Fibroblast of lung (primary cell): ENCODE results near the gene CLIP1. TPM values are rescaled to one million over a fixed set of nuclear protein-coding genes. Genes with fewer than 3 reads are reported as not detected.

Experiments
- DNase-seq, 2 donors: peaks; one replicate each; pipeline versions ENCODE4 v3.0.0 to v3.0.0-alpha.2; 2010; ENCODE audit warnings: low read depth in 2 of 2
- H2AFZ ChIP-seq: 2 replicates; pipeline ENCODE4 v1.5.1; 2012; ENCODE audit warnings: low read length, control low read depth, inconsistent platforms
- H3K27ac ChIP-seq: 2 replicates; pipeline ENCODE4 v1.5.1; 2011; ENCODE audit warnings: low read length, control low read depth; ENCODE audit not compliant: insufficient read depth
- H3K27me3 ChIP-seq: 2 replicates; pipeline ENCODE4 v1.5.1; 2011; ENCODE audit warnings: mild to moderate bottlenecking, low read length; ENCODE audit not compliant: control insufficient read depth, insufficient read depth
- H3K36me3 ChIP-seq: 2 replicates; pipeline ENCODE4 v1.5.1; 2011; ENCODE audit warnings: low read length; ENCODE audit not compliant: control insufficient read depth, insufficient read depth
- H3K4me1 ChIP-seq: 2 replicates; pipeline ENCODE4 v1.5.1; 2011; ENCODE audit warnings: low read length; ENCODE audit not compliant: control insufficient read depth, insufficient read depth; ENCODE audit errors: extremely low read depth
- H3K4me2 ChIP-seq: 2 replicates; pipeline ENCODE4 v1.5.1; 2011; ENCODE audit warnings: low read length, control low read depth; ENCODE audit not compliant: insufficient read depth; ENCODE audit errors: extremely low read depth
- H3K4me3 ChIP-seq, 4 experiments: fragments of 200-600 bp in 1 of 4; sonication (generic) in 1 of 4; replicated peaks in 1 of 4; 2 replicates each; pipeline ENCODE4 v1.5.1; 2011 to 2016; ENCODE audit warnings: low read length in 4 of 4, low read depth in 3 of 4, mild to moderate bottlenecking in 3 of 4, control low read depth in 2 of 4, inconsistent platforms in 1 of 4, mixed read lengths in 1 of 4; ENCODE audit not compliant: insufficient read depth in 1 of 4; ENCODE audit errors: control extremely low read depth in 1 of 4
- H3K79me2 ChIP-seq: 2 replicates; pipeline ENCODE4 v1.5.1; 2012; ENCODE audit warnings: mild to moderate bottlenecking, low read length, inconsistent platforms; ENCODE audit not compliant: control insufficient read depth, insufficient read depth
- H3K9ac ChIP-seq: 2 replicates; pipeline ENCODE4 v1.5.1; 2011; ENCODE audit warnings: mild to moderate bottlenecking, low read length, control low read depth; ENCODE audit not compliant: insufficient read depth
- H3K9me3 ChIP-seq: 2 replicates; pipeline ENCODE4 v1.5.1; 2012; ENCODE audit warnings: low read depth, low read length; ENCODE audit not compliant: control insufficient read depth, insufficient read depth
- H4K20me1 ChIP-seq: 2 replicates; pipeline ENCODE4 v1.5.1; 2011; ENCODE audit warnings: low read length; ENCODE audit not compliant: control insufficient read depth, insufficient read depth; ENCODE audit errors: extremely low read depth
- CTCF ChIP-seq, 2 donors: IDR thresholded peaks in 1 of 2; conservative IDR thresholded peaks in 1 of 2; 1 replicate in 1 of 2; 2 replicates in 1 of 2; pipeline ENCODE4 v1.5.1; 2011 to 2012; ENCODE audit warnings: low read length in 2 of 2, control low read depth in 1 of 2, inconsistent platforms in 1 of 2, low read depth in 1 of 2, mild to moderate bottlenecking in 1 of 2
- EZH2 ChIP-seq: IDR thresholded peaks from 2 replicates; pipeline ENCODE4 v1.5.1; 2012; ENCODE audit warnings: low read length, control low read depth, mild to moderate bottlenecking; ENCODE audit errors: missing control alignments
- polyA plus RNA-seq, 2 donors: library from polyadenylated mRNA; depleted of rRNA in 1 of 2; stranded (reverse) in 1 of 2; unstranded in 1 of 2; fragments of >200 nt; gene quantifications; 2 replicates each; pipeline ENCODE4 v1.2.1, GENCODE V29; 2011 to 2012; ENCODE audit warnings: missing spikeins in 1 of 2
- total RNA-seq: library from RNA; depleted of rRNA; stranded (reverse); fragments of >200 nt; gene quantifications from 2 replicates; pipeline ENCODE4 v1.2.1, GENCODE V29; 2014

The CLIP1 gene
- total and polyA plus RNA-seq, 2 donors (not counting 1 experiment from before 2014, with no cell fraction given), result 75.5 to 147 TPM

GRCh38 chr12:122244565-122245371 is 177.7 kb downstream of the CLIP1 start:
- Histone ChIP-seq H3K79me2 (no peaks in the 10 kb centered on the region), H3K4me1 (no peaks in the 10 kb centered on the region), H3K36me3 (no peaks in the 10 kb centered on the region), H3K27ac (no peak overlapping the region), H4K20me1 (no peaks in the 10 kb centered on the region), H3K4me2 (no peak overlapping the region), H3K27me3 (no peaks in the 10 kb centered on the region), H2AFZ (no peak overlapping the region), H3K9ac (no peak overlapping the region), H3K9me3 (no peaks in the 10 kb centered on the region), H3K4me3 (no peak overlapping the region)
- TF ChIP-seq CTCF (conservative IDR thresholded peaks at IDR 0.05 in 1 of 2, IDR thresholded peaks at IDR 0.05 in 1 of 2; ENCODE audit: low read depth in 1 of 2, low read length in 2 of 2) (no peak), EZH2 (no peak)
- no peak for DNase-seq

- Histone ChIP-seq H3K9me3 (no peaks in the 10 kb centered on the region), H3K4me3 (no peak overlapping the region), H2AFZ (no peak overlapping the region), H3K27me3 (no peaks in the 10 kb centered on the region), H3K36me3 (no peaks in the 10 kb centered on the region), H3K9ac (no peak overlapping the region), H3K27ac (no peak overlapping the region), H4K20me1 (no peaks in the 10 kb centered on the region), H3K4me1 (no peaks in the 10 kb centered on the region), H3K79me2 (no peaks in the 10 kb centered on the region), H3K4me2 (no peak overlapping the region)
- no peak for DNase-seq
- TF ChIP-seq EZH2 (no peak), CTCF (conservative IDR thresholded peaks at IDR 0.05 in 1 of 2, IDR thresholded peaks at IDR 0.05 in 1 of 2; ENCODE audit: low read depth in 1 of 2, low read length in 2 of 2) (no peak)
These were observed 178.5 kb downstream of the CLIP1 start for GRCh38 chr12:122243965-122244364.

- H3K4me2 ChIP-seq, result no peak overlapping the region
- no peak overlapping the region for H3K9ac ChIP-seq
- H3K27me3 ChIP-seq, result no peaks in the 10 kb centered on the region
- H3K27ac ChIP-seq, result no peak overlapping the region
- no peaks in the 10 kb centered on the region for H3K9me3 ChIP-seq
- no peaks in the 10 kb centered on the region for H4K20me1 ChIP-seq
- no peaks in the 10 kb centered on the region for H3K4me1 ChIP-seq
- H3K36me3 ChIP-seq, result peaks cover 2% of the 10 kb centered on the region
- no peak for TF ChIP-seq EZH2
- TF ChIP-seq CTCF (conservative IDR thresholded peaks at IDR 0.05 in 1 of 2, IDR thresholded peaks at IDR 0.05 in 1 of 2; ENCODE audit: low read depth in 1 of 2, low read length in 2 of 2), result no peak
- no peak for DNase-seq
- H2AFZ ChIP-seq, result no peak overlapping the region
- no peaks in the 10 kb centered on the region for H3K79me2 ChIP-seq
- H3K4me3 ChIP-seq, result no peak overlapping the region
These were observed 183.6 kb downstream of the CLIP1 start for GRCh38 chr12:122238861-122239260.
